GM19328 (cell line): Measurements from ENCODE around the gene SNED1.
"Not testable (repeated sequence)": the region's sequence is repeated elsewhere in the genome, so short reads cannot be mapped to it uniquely, and the experiment has no call there.

Source experiments
- ATAC-seq: cut with Tn5 transposase; IDR thresholded peaks from one replicate; pipeline ENCODE4 v1.9.1; 2021; ENCODE audit warnings: mild to moderate bottlenecking, moderate library complexity; ENCODE audit not compliant: unreplicated experiment

The SNED1 gene

DNA sequence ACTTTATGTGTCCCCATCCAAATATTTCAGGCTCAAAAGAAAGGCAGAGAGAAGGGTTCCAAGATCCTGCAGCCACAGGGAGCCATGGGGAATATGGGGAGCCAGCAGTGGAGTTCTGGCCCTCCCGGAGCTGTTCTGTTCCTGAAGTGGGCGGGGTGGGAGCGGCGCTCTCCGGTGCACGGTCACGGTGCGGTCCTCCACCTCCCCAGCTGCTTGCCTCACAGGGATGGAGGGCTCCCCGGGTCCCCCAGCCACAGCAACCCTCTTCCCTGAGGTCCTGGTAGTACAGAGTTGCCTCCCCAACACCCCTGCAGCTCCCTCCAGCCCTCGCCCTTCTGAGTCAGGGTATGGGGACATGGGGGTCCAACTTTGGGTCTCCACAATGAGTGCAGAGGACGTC lies 26.2 kb upstream of the SNED1 start:
- ATAC-seq, result no peak

DNA sequence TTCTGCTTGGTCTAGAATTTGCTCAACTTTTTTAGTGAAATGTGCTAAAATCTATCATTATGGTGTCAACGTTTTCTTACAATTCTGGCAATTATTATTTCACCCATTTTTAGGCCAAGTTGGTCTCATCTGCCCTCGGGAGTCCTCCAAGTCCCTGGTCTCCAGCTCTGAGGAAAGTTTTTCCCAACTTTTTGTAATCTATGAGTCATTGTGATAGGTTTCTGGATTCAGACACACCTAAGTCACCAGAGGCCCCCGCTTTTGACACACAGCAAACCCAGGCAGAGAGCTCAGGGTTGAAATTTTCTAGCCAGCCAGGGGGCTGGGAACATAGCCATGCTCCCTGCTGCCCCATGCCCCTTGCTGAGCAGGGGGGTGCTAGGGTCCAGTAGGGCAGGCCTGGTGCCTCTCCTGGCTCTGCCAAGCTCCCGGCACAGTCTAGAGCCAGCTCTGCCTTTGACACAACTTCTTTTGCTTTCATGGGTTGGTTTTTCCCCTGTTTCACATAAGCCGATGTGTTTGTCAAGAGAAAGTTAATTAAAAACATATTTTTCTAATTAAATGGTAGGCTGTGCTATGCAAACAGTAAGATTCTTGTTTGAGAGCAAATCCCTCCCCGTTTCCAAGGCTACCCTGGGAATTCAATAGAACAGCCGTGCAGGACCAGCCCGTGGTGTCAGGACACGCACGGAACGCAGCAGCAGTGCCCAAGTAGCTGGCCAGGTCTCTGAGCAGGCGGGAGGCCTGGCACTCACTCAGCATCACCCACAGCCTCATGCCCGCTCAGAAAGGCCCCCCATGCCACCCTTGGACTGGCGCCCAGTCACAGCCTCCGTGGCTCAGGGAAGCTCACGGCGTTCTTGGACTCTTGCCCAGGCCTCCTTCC lies 25.5 kb upstream of the SNED1 start:
- no peak for ATAC-seq

DNA sequence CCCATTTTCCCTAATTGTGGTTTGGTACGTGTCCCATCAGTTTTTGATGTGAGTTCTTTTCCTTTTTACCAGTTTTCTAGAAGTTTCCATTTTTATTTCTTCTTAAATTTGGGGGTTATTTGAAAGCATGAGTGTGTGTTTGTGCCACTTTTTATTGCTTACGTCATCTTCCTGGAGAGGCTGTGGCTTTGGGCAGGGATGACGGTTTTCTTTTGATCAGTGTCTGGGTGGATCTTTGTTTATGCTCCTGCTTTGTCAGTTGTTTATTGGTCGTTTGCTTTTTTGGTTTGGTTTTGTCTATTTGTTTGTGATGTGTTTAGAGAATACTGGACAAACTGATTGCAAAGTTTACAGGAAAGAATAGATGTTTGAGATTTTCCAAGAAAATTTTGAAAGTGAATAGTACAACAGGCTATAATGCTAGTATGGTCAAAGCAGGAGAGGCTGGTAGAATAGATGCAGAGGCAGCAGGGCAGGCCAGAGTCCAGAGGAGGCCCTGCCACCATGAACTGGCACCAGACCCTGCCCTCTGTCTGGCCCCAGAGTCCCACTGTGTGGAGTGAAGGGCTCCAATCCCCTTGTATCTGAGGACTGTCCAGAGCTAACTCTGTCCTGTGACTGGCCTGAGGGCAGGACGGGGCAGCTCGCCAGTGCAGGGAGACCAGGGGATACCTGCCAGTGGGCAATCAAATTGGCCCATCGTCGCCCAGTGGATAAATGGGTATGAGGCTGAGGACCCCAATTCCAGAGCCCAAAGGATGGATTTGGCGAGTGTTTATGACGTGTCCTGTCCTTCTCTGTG lies 23.4 kb upstream of the SNED1 start:
- no peak for ATAC-seq

DNA sequence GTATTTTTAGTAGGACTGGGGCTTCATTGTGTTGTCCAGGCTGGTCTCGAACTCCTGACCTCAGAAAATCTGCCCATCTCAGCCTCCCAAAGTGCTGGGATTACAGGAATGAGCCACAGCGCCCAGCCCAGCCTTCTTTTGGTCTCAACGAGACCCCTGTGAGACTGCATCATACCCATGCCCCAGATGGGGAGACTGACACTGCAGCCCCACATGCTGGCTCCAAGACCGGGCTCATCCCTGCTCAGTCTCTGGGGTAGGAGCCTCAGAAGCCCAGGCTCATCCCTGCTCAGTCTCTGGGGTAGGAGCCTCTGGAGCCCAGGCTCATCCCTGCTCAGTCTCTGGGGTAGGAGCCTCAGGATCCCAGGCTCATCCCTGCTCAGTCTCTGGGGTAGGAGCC lies 22.5 kb upstream of the SNED1 start:
- ATAC-seq, result not testable (repeated sequence)

DNA sequence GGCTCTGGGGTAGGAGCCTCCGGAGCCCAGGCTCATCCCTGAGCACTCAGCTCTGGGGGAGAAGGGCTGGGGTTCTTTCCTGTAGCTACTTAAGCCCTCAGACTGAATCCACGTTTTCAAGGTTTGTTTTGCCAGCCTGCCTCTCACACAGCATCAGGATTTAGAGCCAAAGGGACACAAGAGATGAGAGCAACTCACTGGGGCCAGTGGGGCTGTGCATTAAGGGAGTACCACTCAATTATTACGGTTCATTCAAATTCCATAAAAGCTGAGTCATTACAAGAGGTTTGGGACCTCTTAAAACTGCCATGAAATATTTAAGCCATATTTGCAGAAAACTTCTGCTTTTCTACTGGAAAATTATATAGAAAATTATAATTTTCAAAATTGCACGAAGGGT lies 17.1 kb upstream of the SNED1 start:
- ATAC-seq, result no peak

DNA sequence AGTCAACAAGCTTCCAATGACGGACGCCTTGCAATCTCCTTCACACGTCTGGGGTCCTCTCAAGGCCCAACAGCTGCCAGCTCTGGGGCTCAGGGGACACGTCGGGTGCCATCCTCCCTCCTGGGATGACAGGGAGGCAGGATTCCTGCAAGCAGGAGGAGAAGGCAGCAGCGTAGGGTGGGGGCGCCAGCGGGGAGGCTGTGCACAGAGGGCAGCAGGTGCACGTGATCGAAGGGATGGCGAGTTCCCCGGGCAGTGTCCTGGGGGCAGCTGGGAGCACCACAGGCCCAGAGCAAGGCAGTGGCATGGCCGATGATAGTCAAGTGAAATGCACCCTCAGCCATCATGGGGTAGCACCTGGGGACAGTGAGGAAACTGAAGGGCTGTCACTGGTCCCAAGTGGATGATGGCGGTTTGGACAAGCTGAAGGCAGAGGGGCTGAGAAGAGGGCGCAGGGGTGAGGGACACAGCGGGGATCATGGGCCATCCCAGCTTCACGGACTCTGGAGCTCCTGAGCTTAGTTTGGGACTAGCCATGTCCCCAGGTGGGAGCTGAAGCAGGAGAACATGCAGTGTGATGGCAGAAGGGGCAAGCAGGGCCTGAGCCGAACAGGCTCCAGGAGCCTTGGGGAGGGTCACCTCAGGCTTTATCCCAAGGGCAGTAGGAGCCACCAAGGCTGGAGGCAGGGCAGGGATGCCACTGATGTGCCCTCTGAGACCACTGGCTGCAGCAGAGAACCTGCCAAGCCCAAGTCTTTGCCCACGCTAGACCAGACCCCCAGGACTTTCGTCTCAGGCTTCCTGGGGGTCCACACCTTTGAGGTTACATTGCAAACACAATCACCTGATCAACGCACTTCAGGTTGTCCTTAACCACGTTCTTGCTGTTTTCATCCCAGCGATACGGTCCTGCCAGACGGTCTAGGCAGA lies 16.3 kb upstream of the SNED1 start:
- no peak for ATAC-seq

DNA sequence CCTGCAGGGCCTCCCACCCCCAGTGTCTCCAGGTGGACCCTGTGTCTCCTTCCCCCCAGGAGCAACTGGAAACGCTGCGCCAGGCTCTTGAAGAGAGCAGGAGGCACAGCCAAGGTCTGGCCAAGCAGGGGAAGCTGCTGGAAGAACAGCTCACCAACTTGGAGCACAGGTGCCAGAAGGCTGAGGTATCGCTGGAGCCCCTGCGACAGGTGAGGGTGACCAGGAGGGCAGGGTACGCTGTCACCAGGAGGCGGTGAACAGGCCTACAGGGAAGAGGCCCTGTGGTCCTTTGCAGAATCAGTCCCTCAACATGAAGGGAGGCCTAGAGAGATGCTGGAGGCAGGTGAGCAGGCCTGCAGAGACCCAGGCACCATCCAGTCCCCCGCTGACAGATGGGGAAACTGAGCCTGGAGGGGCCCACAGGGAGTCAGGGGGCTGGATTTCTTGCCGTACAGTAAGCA lies 15.6 kb upstream of the SNED1 start:
- ATAC-seq, result no peak

DNA sequence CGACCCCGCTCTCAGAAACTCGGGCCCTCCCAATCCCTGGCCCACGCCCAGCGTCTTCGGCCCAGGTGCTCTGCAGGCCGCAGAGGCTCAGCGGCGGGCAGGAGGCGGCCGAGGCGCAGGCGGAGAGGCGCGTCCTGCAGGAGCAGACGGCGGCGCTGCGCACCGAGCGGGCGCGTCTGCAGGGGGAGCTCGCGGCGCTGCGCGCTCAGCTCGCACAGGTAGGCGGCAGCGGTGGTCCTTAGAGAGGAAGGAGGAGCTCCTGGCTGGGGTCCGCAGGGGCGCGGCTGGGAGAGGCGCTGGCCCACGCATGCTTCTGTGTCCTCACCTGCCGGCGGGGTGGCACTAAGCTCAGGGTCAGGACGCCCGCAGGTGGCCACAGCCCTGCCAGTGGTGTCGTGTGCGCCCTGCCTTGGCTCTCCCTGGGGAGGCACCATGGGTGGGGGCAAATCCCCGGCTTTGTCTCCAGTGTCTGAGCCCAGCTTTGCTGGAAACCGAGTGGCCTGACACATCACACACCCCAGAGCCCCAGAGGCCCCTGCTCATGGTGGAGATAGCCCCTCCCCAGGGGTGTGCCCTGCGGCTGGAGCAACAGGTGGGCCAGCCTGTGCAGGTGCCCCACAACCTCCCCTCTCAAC lies 14.9 kb upstream of the SNED1 start:
- no peak for ATAC-seq

DNA sequence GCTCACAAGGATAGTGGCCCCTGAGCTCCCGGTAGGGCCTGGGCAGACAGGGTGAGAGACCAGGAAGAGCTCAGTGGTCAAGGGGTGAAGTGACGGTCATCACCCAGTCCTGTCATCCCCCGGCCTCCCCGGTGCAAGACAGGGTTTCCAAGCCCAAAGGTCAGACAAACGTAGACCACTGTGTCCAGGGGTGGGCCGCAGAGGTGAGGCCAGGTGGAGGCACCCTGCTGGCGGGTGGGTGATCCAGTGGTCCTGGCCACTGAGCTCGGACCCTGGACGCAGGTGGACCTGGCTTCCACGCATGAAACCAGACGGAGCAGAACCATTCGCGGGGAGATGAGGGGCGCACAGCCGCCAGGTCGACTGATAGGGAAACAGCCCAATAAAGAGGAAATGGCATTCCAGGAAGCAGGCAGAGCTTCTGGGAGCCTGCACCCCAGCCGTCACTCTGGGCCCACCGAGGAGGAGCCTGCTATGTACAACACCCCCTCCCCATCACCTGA lies 14.4 kb upstream of the SNED1 start:
- no peak for ATAC-seq

DNA sequence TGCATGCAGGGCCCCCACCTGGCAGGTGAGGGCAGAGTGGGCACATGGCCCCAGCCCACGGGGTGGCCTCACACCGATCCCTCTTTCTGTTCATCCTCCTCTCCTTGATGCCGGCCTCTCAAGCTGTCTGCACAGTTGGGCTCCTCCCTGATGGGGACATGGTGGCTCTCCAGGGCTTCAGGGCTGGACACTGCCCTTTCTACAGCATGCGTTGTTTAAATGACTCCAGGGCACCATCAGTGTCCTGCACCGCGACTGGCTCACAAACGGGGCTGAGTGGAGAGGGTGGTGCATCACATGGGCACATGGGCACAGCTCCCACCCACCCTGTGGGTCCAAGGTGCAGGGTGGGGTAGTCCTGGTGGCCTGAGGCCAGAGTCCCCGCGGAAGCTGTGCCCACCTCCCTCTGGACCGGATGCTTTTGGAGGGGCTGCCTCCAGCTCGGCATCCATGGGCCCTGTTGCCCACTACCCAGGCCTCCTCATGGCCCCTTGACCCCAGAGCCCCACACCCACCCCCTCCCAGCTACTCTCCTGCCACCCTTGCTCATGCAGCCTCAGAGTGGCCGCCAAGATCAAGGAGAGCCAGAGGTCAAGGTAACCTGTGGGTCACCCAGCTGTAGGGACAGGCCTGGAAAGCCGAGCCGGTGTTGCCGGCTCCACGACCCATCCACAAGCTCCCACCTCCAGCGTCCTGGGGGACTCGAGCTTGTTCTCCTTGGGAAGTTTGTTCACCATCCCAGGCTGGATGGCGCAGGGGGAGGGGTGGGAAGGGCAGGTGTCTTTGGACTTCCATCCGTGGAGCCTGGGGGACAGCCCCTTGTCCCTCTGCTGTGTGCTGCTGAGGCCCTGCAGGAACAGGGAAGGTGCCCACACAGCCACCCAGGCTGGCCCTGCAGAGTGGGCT lies 12.3 kb upstream of the SNED1 start:
- ATAC-seq, result no peak

DNA sequence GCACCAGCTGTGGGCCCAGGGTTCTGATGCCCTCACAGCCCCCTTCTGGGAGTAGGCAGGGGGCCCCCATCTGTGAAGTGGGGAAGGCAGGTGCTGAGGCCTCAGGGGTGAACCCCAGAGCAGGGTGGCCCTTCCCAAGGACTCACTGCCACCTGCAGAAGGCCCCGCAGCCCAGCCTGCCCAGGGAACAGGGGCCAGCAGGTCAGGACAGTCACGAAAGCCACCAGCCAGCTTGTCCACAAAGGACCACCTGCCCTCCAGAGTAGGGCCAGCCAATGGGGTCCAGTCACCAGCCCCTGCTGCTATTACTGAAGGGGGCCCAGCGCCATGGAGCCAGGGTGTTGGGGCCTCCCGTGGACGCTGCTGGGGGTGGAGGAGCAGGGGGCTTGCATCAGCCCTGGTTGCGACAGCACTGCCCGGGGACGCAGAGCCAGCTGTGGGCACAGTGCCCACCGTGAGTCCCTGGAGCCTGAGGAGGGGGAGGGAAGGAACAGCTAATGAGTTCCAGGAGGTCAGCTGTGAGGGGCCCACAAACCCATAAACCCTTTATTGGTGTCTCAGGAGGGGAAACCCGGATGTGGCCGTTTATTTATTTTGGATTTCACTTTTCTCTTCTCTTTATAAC lies 11.5 kb upstream of the SNED1 start:
- no peak for ATAC-seq

DNA sequence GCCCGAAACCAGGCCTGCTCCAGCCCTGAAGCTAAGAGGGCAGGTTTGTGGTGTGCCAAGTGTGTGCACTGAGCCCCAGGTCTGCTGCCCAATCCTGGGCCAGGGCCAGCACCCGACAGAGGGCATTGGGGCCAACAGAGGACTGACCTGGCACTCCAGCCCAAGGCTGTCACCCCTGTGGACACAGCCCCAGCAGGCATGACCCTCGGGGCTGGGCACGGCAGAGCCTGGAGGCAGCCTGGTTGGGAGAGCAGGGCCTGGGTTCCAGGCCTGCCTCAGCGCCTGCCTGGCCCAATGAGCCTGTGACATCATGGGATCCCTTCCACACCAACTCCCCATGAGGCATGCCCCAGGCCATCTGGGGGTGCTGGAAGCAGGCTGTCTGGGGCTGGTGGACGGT lies 10.8 kb upstream of the SNED1 start:
- no peak for ATAC-seq

DNA sequence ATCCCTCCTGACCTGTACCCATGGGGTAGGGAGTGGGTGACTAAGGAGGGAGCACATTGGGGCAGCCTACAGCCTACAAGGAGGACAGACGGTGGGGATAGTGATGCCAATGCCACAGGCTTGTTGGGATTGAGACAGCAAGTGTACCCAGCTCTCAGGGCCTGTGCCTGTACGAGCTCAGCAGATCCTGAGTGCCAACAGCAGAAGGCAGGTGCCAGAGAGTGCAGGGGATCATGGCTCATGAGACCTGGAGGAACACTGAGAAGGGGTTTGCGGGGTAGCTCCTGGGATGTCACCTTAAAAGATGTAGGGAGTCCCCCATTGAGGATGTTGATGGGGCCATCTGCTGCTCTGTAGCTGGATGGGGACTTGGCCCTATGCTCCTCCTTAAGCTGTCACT lies 10.3 kb upstream of the SNED1 start:
- ATAC-seq, result no peak

DNA sequence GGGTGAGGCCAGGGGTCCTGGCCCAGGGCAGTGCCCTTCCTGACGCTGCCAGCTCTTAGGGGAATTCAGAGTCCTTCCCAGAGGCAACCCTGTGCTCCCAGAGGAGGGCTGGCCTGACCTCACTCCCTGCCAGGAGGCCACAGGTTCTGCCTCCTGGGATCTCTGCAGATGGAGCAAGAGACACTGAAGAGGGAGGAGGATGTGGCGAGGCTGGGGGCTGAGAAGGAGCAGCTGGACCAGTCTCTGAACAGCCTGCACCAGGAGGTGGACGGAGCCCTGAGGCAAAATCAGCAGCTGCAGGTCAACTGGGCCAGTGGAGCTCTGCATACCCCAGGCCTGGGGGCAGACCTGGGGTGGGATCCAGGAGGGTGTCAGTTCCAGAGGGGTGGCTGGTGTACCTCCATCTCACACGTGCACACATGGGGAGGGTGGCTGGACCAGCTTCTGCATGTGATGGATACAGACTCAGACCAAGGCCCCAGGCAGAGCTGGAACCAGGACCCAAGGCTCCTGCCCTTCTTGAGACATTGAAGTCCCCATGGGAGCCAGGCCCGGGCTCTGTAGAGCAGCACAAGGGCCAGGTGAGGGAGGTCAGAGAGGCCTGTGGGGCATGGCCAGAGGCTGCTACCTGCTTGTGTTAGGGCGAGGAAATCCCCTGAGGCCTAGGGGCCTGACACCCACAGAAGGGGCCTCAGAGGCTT lies 9.7 kb upstream of the SNED1 start:
- ATAC-seq, result no peak

DNA sequence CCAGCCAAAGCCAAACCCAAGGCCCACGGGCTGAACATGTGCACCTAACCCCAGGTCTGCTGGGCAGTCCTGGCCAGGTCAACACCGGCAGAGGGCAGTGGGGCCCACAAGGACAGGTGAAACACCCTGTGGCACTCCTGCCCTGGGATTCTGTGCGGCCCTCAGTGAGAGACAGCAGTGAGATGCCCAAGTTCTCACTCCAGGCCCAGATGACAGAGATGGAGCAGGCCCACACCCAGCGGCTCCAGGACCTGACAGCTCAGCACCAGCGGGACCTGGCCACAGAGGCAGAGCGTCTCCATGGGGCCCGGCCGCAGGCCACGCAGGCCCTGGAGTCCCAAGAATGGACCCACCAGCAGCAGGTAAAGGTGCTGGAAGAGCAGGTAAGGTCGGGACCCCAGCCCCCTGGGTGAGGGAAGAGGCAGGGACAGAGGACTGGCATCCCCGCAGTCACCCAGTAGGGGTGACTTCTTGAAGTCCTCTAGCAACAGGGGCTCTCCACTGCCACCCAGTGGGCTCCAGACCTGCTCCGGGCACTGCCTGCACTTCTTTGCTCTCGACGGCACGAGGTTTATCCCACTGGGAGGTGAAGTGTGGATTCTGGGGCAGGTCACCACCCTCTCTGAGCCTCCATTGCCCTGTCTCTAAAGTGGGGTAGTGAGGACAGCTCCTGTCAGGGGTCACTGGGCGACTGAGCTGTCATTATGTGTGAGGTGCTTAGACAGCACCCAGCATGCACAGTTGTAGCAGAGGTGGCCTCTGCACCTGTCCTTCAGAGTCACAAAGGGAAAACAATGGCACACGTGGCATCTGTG lies 8.8 kb upstream of the SNED1 start:
- no peak for ATAC-seq

DNA sequence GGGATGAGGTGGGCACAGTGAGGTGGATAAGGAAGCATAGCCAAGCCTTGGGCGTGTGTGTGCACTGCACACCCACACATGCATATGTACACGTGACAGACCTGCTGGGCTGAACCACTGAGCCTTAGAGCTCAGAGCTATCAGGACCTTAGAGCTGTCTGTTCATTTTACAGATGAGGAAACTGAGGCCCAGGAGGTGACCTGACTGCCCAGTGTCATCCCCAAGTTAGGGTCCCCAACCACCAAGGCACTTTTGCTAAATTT lies 8.2 kb upstream of the SNED1 start:
- ATAC-seq, result no peak

DNA sequence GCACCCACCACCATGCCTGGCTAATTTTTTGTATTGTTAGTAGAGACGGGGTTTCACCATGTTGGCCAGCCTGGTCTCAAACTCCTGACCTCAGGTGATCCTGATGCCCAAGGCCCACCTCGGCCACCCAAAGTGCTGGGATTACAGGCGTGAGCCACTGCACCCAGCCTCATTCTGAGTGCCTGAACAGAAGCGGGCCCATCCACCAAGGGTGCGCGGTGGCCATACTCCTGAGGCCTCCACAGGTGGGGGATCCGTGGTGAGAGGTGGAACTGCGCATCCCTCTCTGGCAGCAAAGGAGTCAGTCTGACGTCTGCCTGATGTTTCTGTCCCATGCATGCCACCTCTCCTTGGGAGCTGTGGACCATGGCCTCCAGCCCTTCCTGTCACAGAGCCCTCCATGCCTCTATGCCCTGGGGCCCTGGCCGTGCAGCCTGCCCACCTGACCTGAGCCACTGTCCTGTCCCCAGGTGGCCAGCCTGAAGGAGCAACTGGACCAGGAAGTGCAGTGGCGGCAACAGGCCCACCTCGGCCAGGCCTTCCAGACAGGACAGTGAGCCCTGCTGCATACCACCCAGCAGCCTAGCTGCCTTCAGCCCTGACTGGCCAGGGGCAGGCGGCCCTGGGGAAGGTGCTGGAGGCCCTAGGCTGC lies 7.6 kb upstream of the SNED1 start:
- no peak for ATAC-seq
